ENCODE data around the gene ANKRD39. TPM values are rescaled to one million over a fixed set of nuclear protein-coding genes. Genes with fewer than 3 reads are reported as not detected.

Gene ANKRD39
- total and polyA plus RNA-seq, 9 of the 15 experiments (the other 6 are each of a cell fraction or from before 2014, with no cell fraction given), result 8.2 to 33.1 (median 23.8) TPM

- TF ChIP-seq ETV6 (IDR thresholded peaks at IDR 0.05; ENCODE audit: borderline replicate concordance in 1 of 2, low read depth in 2 of 2, low read length in 1 of 2) (no peak), ETV6 (CRISPR knock-in tag; IDR thresholded peaks at IDR 0.05; ENCODE audit: borderline replicate concordance) (no peak), ZBTB40 (IDR thresholded peaks at IDR 0.05) (0 out of 2 replicates have a peak, but pooled peaks have one; percentile 21), ZBTB40 (CRISPR knock-in tag; IDR thresholded peaks at IDR 0.05) (no peak), BCL6 (CRISPR knock-in tag; IDR thresholded peaks at IDR 0.05) (no peak), ZNF217 (CRISPR knock-in tag; IDR thresholded peaks at IDR 0.05) (no peak), MEF2A (IDR thresholded peaks at IDR 0.05; ENCODE audit: control insufficient read depth, low read depth, low read length) (no peak), YY1 (IDR thresholded peaks at IDR 0.05; ENCODE audit: borderline replicate concordance in 1 of 3, control insufficient read depth in 1 of 3, extremely low read depth in 1 of 3, insufficient read depth in 3 of 3, insufficient read length in 1 of 3, insufficient replicate concordance in 2 of 3, low read depth in 1 of 3, low read length in 2 of 3) (no peak), SETDB1 (IDR thresholded peaks at IDR 0.05; ENCODE audit: low read length) (no peak), ZFP36 (IDR thresholded peaks at IDR 0.05; ENCODE audit: low read depth, low read length, partially characterized antibody) (no peak), CXXC5 (CRISPR knock-in tag; IDR thresholded peaks at IDR 0.05) (peak; percentile 59), ZMIZ1 (IDR thresholded peaks at IDR 0.05; ENCODE audit: low read depth in 2 of 2, low read length in 2 of 2) (no peak), NFIC (IDR thresholded peaks at IDR 0.05) (no peak), BHLHE40 (IDR thresholded peaks at IDR 0.05; ENCODE audit: low read length) (no peak), TBL1XR1 (IDR thresholded peaks at IDR 0.05; ENCODE audit: low read length in 2 of 2) (peak in 1 of 2 experiments; percentile 3; a peak in 1 of 4 replicates)
Observed at GRCh38 chr2:96869822-96870625, 12.2 kb upstream of the ANKRD39 start, which contains the start of gene SEMA4C (continued).

Measured in K562 (cell line).